WTC11 (cell line): ENCODE measurements around the gene MGAT2. TPM values are rescaled to one million over a fixed set of nuclear protein-coding genes. Genes with fewer than 3 reads are reported as not detected.
A peak's percentile ranks its signal among the peaks of the same experiment; 100 is the strongest.

ENCODE experiments used
- ATAC-seq: fragments of 200-7000 bp; cut with Tn5 transposase; 2 replicates; pipeline ENCODE4 v1.10.0; 2021; ENCODE audit warnings: mild to moderate bottlenecking, moderate library complexity
- CTCF ChIA-PET: fragments of 300-600 bp; sonication (Branson Sonifier 250); formaldehyde crosslinking; loops from one replicate; lab custom pipeline; 2021; ENCODE audit warnings: antibody characterized with exemption; lab: Charles Lee
- POLR2A ChIA-PET: fragments of 350-600 bp; sonication (Branson Sonifier 250); formaldehyde crosslinking; loops from one replicate; lab custom pipeline; 2021; ENCODE audit warnings: antibody characterized with exemption; lab: Charles Lee
- DNase-seq: peaks from one replicate; pipeline ENCODE4 v3.0.0; 2021; ENCODE audit warnings: low spot score
- H3K27ac Mint-ChIP-seq: 2 replicates; pipeline ENCODE4 v1.8.0; 2021; ENCODE audit warnings: mixed read lengths
- H3K27me3 Mint-ChIP-seq: 2 replicates; pipeline ENCODE4 v1.8.0; 2021; ENCODE audit warnings: low read depth, mild to moderate bottlenecking, moderate library complexity, mixed read lengths
- H3K36me3 Mint-ChIP-seq: 2 replicates; pipeline ENCODE4 v1.8.0; 2021; ENCODE audit warnings: mixed read lengths
- H3K4me1 Mint-ChIP-seq: 2 replicates; pipeline ENCODE4 v1.8.0; 2022; ENCODE audit warnings: mixed read lengths
- H3K4me3 Mint-ChIP-seq: 2 replicates; pipeline ENCODE4 v1.8.0; 2021; ENCODE audit warnings: mild to moderate bottlenecking, moderate library complexity, mixed read lengths
- H3K9me3 Mint-ChIP-seq: 2 replicates; pipeline ENCODE4 v1.8.0; 2021; ENCODE audit warnings: mixed read lengths
- ATF2 ChIP-seq: sonication (generic); formaldehyde crosslinking; IDR thresholded peaks from 2 replicates; pipeline ENCODE4 v1.8.1; 2022; ENCODE audit warnings: low read depth, missing genetic modification reagents, borderline replicate concordance
- CBFB ChIP-seq: sonication (generic); formaldehyde crosslinking; IDR thresholded peaks from 2 replicates; pipeline ENCODE4 v1.8.1; 2022; ENCODE audit warnings: mild to moderate bottlenecking, low read depth, missing genetic modification reagents
- CREM ChIP-seq: sonication (generic); formaldehyde crosslinking; IDR thresholded peaks from 2 replicates; pipeline ENCODE4 v1.8.1; 2022; ENCODE audit warnings: mild to moderate bottlenecking, missing genetic modification reagents, moderate library complexity
- CTCF ChIP-seq: fragments of 200-600 bp; IDR thresholded peaks from 2 replicates; pipeline ENCODE4 v1.8.0; 2022; ENCODE audit warnings: antibody characterized with exemption
- ERG ChIP-seq: fragments of 250-450 bp; sonication (Bioruptor Pico); IDR thresholded peaks from 2 replicates; pipeline ENCODE4 v1.8.0; 2021; ENCODE audit warnings: mild to moderate bottlenecking
- GABPB1 ChIP-seq: sonication (generic); formaldehyde crosslinking; IDR thresholded peaks from 2 replicates; pipeline ENCODE4 v1.8.1; 2023; ENCODE audit warnings: mild to moderate bottlenecking, missing genetic modification reagents
- GRHL2 ChIP-seq: fragments of 250-450 bp; sonication (Bioruptor Pico); IDR thresholded peaks from 2 replicates; pipeline ENCODE4 v1.8.0; 2022; ENCODE audit warnings: mild to moderate bottlenecking, moderate library complexity; ENCODE audit not compliant: insufficient replicate concordance, severe bottlenecking
- IRF1 ChIP-seq: sonication (generic); formaldehyde crosslinking; IDR thresholded peaks from 2 replicates; pipeline ENCODE4 v1.8.0; 2023; ENCODE audit warnings: missing genetic modification reagents
- MAX ChIP-seq: sonication (generic); formaldehyde crosslinking; IDR thresholded peaks from 2 replicates; pipeline ENCODE4 v1.8.0; 2022; ENCODE audit warnings: mild to moderate bottlenecking, missing genetic modification reagents
- MYBL2 ChIP-seq: sonication (generic); formaldehyde crosslinking; IDR thresholded peaks from 2 replicates; pipeline ENCODE4 v1.8.1; 2023; ENCODE audit warnings: mild to moderate bottlenecking, moderate library complexity, missing genetic modification reagents
- NFATC4 ChIP-seq: fragments of 250-450 bp; sonication (Bioruptor Pico); IDR thresholded peaks from 2 replicates; pipeline ENCODE4 v1.9.0; 2021; ENCODE audit warnings: mild to moderate bottlenecking
- TEAD1 ChIP-seq: sonication (generic); formaldehyde crosslinking; IDR thresholded peaks from 2 replicates; pipeline ENCODE4 v1.8.0; 2022; ENCODE audit warnings: mild to moderate bottlenecking, missing genetic modification reagents
- TEAD4 ChIP-seq: sonication (generic); formaldehyde crosslinking; IDR thresholded peaks from 2 replicates; pipeline ENCODE4 v1.8.0; 2022; ENCODE audit warnings: mild to moderate bottlenecking, missing genetic modification reagents
- total RNA-seq: library from RNA; stranded (reverse); gene quantifications from 3 replicates; pipeline ENCODE4 v1.2.3, GENCODE V29; 2021
- TF ChIP-seq, protein P1 (sequence below): sonication (generic); formaldehyde crosslinking; IDR thresholded peaks from 2 replicates; pipeline ENCODE4 v1.8.0; 2022; ENCODE audit warnings: mild to moderate bottlenecking, missing genetic modification reagents

MGAT2 gene
- total RNA-seq, 1 experiment from 2014 or later: 25.2 TPM

GRCh38 chr14:49640540-49641417 is 20.2 kb downstream of the MGAT2 start:
- CTCF ChIA-PET: no interaction called here
- Mint-ChIP-seq H3K4me3 (no peak overlapping the region), H3K27ac (peak overlapping the region; percentile 19; the same call in 1 of the 2 replicates), H3K4me1 (peaks cover 25% of the 10 kb centered on the region), H3K27me3 (no peaks in the 10 kb centered on the region), H3K9me3 (no peaks in the 10 kb centered on the region), H3K36me3 (peaks cover 31% of the 10 kb centered on the region)
- ATAC-seq (no peak), DNase-seq (no peak)
- POLR2A ChIA-PET: interaction anchor here (0.7 kb wide), 1 partner anchor 10 kb away, joined by 5 read pairs; no protein-coding TSS in a partner anchor
- TF ChIP-seq CREM (CRISPR knock-in tag) (no peak), TEAD4 (CRISPR knock-in tag) (no peak)

GRCh38 chr14:49641697-49642129 is 21.1 kb downstream of the MGAT2 start:
- no peaks in the 10 kb centered on the region for H3K27me3 Mint-ChIP-seq
- POLR2A ChIA-PET: no interaction called here
- TF ChIP-seq, protein P1, sequence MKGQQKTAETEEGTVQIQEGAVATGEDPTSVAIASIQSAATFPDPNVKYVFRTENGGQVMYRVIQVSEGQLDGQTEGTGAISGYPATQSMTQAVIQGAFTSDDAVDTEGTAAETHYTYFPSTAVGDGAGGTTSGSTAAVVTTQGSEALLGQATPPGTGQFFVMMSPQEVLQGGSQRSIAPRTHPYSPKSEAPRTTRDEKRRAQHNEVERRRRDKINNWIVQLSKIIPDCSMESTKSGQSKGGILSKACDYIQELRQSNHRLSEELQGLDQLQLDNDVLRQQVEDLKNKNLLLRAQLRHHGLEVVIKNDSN (CRISPR knock-in tag): no peak
- TF ChIP-seq GABPB1 (CRISPR knock-in tag): peak; percentile 87
- TF ChIP-seq, all 79 proteins: peak for 1
- no peak for DNase-seq
- CTCF ChIA-PET: no interaction called here
- Mint-ChIP-seq H3K36me3 (peaks cover 29% of the 10 kb centered on the region), H3K9me3 (no peaks in the 10 kb centered on the region), H3K4me3 (no peak overlapping the region), H3K27ac (peak overlapping the region; percentile 68), H3K4me1 (peaks cover 18% of the 10 kb centered on the region)
- peak; percentile 29 for ATAC-seq

GRCh38 chr14:49642163-49642562 is 21.6 kb downstream of the MGAT2 start:
- H3K27ac Mint-ChIP-seq: peak overlapping the region; percentile 68
- no peaks in the 10 kb centered on the region for H3K27me3 Mint-ChIP-seq

More at GRCh38 chr14:49642163-49642562, 21.6 kb downstream of the MGAT2 start:
- no peak for ATAC-seq
- TF ChIP-seq CTCF (no peak), CBFB (CRISPR knock-in tag) (no peak), MYBL2 (CRISPR knock-in tag) (no peak), NFATC4 (CRISPR knock-in tag) (no peak), ERG (CRISPR knock-in tag) (no peak), GRHL2 (CRISPR knock-in tag) (no peak), ATF2 (CRISPR knock-in tag) (no peak), TEAD1 (CRISPR knock-in tag) (no peak), IRF1 (CRISPR knock-in tag) (no peak), MAX (CRISPR knock-in tag) (no peak)
- H3K9me3 Mint-ChIP-seq: no peaks in the 10 kb centered on the region
- DNase-seq: no peak
- peaks cover 14% of the 10 kb centered on the region for H3K4me1 Mint-ChIP-seq
- CTCF ChIA-PET: no interaction called here
- no peak overlapping the region for H3K4me3 Mint-ChIP-seq
- POLR2A ChIA-PET: no interaction called here
- H3K36me3 Mint-ChIP-seq: peaks cover 28% of the 10 kb centered on the region
